COR-L47 (cell line): ENCODE data around the gene FXYD7.

Experiments
- DNase-seq: peaks from one replicate; lab custom pipeline; 2025; lab: John Stamatoyannopoulos, UW

The FXYD7 gene

DNA sequence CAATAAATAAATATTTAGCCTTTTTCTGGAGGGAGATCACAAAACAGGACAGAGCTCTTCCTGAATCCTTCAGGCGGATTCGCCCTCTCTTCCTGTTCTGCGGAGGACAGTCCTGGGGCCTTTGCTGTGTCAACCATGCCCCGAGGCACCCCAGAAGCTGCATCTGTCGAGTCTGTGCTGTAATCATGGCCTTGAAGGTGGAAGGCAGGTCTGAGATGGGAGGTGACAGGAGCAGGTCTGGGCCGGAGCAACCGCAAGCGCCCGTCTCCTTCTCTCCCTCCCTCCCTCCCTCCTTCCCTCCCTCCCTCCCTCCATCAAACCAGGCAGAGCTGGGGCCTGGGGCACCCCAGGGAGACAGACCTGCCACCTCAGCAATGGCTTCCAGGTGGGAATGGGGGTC is 32.1 kb upstream of the FXYD7 start:
- DNase-seq = no peak

DNA sequence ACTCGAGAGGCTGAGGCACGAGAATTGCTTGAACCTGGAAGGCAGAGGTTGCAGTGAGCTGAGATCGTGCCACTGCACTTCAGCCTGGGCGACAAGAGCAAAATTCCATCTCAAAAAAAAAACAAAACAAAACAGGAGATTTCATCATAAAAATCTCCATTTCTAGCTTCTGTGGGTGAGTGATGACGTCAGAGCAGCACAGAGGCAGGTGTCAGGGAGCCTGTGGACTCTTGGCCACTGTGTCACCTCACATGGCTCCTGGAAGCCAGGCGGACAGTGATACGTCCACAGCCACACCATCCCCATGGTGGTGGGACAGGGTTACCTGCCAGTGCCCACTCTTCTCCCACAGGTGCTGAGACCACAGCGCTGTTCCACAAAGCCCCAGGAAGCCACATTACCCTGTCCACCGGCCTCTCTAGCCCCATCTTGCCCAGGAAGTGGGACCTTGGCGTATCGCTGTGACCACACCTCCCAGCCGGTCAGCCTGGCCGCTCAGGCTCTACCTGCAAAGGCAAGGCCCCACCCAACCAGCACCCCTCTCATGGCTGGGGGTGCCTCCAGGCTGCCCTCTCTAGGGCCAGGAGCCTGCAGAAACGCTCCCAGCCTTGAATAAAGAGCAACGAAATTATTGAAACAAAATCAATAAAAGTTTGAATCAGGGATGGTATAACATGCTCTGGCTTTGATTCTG is 29.9 kb upstream of the FXYD7 start:
- no peak for DNase-seq

DNA sequence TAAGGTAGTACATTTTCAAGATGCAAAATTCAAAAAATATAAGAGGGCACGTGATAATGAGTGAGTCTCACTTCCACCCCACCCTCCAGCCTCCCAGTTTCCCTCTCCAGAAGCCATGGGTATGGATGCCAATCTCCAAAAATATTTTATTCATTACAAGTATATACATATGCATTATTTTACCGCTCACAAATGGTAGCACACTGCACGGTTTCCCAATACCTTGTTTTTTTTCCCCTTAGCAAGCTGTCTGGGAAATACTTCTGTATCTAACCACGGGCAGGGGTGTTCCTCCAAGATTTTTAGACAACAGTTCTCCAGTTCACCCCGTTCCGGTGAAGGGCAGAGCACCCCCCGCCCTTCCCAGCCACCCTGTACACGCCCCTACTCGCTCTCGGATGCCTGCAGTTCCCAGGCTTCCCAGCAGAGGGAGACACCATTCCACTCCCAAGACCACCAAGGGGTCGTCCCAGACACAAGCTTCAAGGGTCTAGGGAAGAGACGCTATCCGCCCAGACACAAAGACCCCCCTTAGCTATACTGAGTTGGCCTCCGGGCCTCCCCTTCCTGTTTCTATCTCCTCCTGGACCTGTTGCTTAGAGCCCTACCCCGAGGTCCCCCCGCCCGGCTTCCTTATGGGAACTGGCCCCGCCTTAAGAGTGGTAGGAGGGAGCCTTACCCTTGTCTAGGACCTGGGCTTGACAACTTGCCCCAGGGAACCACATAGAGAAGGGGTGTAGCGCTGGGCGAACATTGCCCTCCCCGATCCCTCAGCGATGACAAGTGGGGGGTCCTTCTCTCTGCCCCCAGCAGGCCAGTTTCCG is 28.5 kb upstream of the FXYD7 start:
- DNase-seq = peak; percentile 26

DNA sequence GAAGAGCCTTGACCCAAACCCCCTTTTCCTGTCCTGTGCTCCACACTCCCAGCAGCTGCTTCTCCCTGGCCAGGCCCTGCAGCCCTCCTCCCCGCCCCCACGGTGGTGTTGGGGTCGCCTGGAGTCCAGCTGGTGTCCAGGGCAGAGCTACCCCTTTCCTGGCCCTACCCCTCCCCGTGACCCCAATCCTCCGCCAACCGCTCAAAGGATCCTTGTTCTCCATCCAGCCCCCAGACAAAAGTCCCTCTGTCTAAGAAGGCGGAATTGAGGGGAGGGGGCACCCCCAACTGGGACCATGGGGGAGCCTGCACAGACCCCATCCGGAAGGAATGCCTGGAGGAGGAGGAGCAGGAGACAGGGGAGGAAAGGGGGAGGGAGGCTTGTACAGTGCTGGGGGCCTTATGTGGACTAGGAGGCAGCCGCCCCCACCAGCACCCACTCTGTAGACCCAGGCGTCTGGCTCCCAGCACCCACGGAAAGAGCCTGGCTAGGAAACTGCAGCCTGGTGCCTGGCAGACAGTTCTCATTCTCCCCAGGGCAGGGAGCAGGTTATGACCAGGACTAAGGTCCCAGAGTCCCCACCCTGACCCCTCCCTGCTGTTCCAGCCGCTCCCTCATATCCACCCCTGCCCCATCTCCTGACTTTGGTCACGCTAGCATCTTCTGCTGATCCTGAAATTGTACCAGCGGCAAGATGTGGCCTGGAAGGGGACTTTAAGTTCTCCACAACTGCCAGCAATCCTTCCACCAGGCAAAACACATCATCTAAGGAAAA is 27.7 kb upstream of the FXYD7 start, which contains the start of gene FXYD3:
Gene FXYD3 (plus strand): TSS at position 647 of the 775 bp plus-strand sequence. CDS start 3,554 bp downstream, outside the sequence.
- no peak for DNase-seq

DNA sequence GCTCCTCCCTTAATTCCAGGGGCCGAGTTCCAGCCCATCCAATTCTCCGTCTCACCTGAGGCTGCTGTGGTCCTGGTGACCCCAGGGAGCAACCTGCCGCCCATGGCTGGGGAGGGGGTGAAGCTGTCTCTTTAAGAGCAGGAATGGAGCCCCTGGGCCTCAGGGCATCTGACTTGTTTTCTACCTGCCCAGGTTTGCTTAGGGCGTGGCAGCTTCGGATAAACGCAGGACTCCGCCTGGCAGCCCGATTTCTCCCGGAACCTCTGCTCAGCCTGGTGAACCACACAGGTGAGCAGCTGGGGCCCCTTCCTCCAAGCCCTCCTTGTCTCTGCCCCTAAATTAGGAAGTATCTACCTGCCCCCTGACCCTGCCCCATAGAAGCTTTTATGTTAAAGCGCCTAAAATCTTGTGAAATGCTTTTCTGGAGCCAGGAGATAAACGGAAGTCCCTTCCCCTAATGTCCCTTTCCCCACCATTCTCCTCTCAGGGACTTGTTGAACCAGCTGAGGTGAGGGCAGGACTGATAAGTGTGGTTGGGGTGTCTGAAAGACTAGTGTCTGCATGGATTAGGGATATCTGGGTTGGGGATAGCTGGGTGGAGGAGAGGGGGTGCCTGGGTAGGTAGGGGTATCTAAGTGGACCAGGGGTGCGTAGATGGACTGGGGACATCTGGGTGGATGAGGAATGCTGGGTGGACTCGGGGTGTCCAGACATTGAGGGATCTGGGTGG is 26.8 kb upstream of the FXYD7 start:
- DNase-seq = peak; percentile 34

DNA sequence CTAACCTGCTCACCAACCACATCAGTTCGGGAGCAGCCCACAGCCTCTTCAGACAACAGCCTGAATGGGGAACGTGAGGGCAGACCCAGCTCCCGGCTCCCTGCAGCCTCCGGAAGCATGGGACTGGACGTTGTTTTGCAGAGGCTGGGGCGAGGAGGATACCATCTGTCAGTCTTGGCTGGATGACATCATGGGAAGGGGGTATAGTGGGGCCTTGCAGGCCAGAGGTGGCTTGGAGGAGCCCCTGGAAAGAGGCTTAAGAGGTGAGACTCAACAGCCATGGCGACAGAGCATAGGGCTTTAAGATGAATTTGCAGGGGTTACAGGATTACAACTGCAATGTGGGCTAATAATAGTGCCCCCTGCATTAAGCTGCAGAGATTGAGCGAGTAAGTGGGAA is 25.9 kb upstream of the FXYD7 start:
- no peak for DNase-seq

DNA sequence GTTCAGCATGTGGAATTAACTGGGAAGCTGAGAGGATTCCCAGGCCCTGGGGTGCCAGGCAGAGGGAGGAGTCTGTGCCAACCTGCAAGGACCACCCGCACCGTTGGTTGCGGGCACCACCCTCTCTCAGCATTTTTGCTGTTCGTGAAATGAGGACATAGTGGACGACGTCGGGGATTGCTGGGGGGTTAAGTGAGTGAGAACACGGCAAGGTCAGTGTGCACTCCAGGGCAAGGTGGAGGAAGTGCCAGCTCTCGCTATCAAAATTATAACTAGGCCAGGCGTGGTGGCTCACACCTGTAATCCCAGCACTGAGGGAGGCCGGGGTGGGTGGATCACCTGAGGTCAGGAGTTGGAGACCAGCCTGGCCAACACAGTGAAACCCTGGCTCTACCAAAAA is 25.3 kb upstream of the FXYD7 start:
- no peak for DNase-seq

DNA sequence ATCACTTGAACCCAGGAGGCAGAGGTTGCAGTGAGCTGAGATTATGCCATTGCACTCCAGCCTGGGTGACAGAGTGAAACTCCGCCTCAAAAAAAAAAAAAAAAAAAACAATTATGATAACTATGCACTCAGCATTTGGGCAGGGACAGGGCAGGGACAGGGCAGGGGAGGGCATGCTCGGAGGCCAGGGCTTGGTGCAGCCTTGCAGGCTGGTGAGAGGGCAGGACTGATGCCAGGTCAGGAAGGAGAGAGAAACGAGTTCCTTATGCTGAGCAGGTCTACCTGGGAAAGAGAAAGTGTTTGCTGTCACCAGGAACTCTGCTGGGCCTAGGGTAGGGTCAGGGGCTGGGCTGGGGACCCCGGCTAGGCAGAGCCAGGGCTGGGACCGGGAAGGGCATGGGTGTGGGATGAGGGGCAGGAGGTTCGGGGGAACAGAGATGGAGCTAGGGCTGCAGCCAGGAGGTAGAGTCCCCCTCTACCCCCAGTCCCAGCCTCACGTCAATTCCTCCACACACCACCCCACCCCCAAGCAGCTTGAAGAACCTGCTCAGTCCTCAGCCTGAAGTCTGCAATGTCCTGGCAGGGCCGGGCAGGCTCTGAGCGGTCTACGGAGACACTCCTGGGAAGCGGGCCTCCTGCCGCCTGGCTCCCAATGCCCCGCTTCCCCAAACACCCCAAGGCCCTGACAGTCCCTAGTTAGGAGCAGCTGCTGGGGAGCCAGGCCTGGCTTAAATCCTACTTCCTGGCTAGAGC is 24.6 kb upstream of the FXYD7 start:
- no peak for DNase-seq

DNA sequence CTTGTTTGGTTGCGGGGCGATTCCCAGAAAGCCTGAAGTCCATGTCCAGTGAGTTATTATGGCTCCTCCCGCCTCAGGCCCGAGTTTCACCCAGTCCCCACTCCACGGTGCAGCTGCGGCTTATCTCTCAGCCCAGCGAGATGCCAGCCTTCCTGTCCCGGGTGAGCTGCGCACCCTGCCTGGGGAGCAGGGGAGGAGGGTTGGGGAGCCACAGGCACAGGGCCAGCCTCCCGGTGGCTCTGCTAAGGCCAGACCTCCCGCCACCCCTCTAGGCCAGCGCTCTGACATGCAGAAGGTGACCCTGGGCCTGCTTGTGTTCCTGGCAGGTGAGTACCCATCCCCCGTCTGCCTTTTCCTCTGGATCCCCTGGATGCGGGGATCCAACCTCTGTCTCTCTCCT is 24.0 kb upstream of the FXYD7 start:
- no peak for DNase-seq

DNA sequence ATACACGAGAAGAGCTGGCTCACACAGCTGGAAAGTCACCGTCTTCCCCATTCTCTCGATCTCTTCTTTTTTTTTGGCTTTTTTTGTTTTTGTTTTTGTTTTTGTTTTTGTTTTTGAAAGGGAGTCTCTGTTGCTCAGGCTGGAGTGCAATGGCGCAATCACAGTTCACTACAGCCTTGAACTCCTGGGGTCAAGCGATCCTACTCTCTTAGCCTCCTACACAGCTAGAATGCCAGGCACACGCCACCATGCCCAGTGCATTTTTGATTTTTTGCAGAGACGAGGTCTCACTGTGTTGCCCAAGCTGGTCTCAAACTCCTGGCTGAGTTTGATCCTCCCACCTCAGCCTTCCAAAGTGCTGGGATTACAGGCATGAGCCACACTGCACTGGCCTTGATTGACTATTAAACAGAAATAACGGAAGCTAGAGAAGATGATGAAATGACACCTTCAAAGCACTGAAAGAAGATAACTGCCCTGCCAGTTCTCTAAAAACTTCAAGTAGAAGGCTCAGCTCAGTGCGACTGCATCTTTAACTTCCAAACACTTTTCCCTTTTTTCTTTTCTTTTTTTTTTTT is 23.4 kb upstream of the FXYD7 start:
- no peak for DNase-seq

DNA sequence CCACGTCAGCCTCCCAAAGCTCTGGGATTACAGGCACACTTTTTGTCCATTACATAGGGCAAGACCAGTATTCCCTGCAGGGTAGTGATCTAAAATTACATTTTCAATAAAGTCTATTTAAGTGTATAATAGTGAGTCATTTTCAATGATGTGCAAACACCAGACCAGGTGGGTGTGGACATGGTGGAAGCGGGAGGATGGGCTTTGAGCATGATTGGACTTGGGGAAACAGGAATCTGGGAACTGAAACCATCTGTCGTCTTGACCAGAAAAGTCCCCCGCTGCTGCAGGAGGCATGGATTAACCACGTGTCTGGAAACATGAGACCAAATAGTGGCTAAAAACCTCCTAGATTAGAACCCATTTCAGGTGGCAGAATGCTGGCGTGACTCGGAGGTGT is 22.6 kb upstream of the FXYD7 start:
- peak; percentile 77 for DNase-seq

DNA sequence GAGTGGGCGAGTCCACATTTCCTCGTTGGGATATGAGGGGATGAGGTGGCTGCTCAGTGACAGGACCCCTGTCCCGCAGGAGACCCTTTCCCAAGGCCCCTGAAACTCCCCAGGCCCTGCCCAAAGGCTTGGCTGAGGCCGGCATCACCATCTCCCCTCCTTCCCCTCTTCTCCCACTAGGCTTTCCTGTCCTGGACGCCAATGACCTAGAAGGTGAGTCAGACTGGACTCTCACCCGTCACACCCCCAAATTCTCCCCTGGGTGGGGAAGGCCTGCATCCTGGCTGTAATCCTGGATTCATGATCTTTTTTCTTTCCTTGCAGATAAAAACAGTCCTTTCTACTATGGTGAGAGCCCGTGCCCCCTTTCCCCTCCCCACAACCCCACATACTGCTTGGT is 22.2 kb upstream of the FXYD7 start:
- no peak for DNase-seq

DNA sequence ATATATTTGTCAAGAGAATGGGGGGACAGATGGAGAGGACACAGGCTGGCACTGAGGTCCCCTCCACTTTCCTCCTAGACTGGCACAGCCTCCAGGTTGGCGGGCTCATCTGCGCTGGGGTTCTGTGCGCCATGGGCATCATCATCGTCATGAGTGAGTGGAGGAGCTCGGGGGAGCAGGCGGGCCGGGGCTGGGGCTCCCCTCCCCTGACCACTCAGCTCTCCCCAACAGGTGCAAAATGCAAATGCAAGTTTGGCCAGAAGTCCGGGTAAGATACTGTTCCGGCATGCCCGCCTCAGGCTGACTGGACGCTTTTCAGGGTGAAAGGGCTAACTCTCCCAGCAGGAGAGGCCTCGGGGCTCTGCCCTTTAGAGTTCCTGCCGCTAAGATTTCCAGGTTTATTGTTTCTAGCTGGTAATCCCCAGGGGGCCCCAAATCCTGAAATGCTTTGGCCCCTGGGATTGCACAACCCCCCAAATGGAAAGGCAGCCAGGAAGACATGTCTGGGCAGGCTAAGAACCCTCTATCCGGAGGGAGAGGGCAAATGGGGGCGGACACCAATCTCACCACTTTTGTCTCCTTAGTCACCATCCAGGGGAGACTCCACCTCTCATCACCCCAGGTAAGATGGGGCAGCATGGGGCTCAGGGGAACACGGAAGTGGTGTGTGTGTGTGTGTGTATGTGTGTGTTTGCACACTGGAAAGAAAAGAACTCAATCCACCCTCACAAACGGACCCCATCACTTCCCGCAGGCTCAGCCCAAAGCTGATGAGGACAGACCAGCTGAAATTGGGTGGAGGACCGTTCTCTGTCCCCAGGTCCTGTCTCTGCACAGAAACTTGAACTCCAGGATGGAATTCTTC is 20.1 kb upstream of the FXYD7 start:
- no peak for DNase-seq

DNA sequence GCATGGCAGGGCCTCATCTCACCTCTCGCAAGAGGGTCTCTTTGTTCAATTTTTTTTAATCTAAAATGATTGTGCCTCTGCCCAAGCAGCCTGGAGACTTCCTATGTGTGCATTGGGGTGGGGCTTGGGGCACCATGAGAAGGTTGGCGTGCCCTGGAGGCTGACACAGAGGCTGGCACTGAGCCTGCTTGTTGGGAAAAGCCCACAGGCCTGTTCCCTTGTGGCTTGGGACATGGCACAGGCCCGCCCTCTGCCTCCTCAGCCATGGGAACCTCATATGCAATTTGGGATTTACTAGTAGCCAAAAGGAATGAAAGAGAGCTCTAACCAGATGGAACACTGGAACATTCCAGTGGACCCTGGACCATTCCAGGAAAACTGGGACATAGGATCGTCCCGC is 19.5 kb upstream of the FXYD7 start:
- no peak for DNase-seq

DNA sequence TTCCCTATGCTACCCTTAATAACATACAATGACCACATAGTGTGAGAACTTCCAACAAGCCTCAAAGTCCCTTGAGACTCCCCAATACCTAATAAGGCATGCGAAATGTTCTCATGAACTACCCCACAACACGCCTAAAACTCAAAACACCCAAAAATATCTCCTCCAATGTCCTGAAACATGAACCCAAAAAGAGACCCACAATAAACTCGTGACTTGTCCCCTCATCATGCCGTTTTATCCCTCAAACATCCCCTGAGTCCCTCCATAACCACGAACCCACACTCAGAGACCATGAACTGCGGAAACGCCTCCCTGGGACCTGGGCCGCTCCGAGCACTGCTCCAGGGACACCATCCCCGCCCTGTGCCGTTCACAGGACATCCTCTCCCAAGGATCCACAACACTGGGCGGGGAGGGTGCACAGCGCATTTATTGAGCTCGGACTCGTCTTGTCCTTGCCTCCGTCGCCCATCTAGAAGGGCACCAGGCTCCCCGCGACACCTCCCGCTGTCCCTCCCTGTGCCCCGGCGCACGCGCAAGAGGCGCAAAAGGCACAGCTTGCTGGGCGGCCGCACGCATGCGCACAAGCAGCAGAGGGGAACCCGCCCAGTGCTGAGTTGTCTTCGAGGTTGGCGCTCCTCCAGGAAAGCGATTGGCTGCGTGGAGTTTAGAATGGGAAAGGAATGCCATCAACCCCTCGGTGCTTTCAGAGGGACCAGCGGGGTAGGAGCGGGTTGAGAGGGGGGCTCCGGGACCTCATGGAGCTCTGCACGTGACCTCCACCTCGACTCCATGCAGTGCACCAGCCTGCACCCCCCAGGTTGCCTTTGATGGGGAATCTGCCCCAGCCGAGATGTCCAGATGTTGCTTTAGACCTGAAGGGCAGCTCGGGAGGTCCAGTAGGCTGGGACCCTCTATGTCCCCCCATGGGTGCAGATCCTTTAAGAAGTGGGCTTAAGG is 18.7 kb upstream of the FXYD7 start:
- peak; percentile 88 for DNase-seq

DNA sequence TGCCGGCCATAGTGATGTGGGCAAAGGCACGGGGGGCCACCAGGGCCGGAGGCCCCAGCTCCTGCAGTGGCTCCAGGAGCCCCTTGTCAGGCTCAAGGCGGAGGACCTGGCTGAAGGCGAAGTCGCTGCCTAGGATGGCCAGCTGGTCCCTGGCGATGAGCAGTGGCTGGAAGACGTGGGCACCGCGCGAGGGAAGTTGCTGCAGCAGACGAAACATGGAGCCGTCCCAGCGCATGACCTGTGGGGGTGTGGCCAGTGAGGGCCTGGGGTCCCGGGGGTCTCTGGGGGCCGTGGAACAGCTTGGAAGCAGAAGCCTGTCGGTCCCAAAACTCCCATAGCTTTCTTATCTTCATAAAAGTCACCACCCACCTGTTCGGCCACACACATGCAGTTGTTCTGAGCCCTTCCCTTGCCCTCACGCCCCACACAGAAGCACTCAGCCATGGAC is 17.8 kb upstream of the FXYD7 start:
- DNase-seq = no peak

DNA sequence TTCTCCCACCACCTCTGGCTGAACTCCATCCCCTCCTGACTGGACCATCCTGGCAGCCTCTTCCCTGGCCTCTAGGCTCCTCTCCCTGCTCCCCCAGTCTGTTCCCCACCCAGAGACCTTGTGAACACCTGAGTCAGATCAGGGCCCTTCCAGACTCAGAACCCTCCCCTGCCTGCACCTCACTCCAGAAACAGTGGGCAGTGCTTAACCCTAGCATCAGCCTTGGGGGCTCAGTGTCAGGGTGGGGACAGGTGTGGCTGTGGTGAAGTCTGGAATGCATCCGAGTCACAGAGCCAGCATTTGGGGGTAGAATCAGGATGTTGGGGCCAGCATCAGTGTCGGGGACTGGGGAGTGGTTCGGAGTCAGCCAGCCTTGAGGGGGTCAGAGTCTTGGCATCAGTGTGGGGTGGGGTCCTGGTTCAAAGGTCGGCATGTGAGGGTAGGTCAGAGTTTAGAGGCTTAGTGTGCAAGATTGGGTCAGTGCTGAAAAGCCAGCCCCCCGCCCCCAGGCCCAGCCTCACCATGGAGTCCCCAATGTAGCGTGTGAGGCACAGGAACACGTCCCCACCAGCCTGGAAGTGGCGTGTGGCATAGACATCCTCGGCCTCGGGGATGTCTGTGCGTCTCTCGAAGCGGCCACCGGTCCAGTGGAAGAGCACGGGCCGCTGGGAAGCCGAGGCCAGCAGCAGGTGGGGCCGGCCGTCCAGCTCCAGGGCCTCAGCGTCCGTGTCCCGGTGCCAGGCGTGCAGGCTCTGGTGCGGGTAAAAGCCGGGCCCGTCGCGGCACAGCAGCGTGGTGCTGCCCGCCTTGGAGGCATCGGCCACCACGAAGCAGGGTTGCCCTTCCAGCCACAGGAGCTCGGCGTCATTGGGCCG is 17.1 kb upstream of the FXYD7 start:
- DNase-seq = no peak

DNA sequence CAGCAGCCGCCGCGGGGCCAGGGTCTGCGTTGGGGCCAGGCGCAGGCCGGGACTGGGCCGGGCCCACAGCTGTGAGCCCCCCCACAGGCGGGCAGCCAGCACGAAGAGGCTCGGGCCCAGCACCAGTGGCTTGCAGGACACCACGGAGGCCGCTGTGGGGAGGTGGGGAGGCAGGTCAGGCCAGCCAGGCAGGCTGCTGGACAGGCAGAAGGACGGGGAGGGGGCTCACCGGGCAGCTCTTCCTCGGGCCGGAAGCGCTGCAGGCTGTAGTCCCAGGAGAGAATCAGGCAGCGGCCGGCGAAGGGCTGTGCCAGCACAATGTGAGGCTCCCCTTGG is 16.5 kb upstream of the FXYD7 start:
- DNase-seq = no peak
